Activated T-cell treated with anti-CD3 and anti-CD28 coated beads for 24 hours (primary cell): ENCODE results near the gene CLMN.
A peak's percentile ranks its signal among the peaks of the same experiment; 100 is the strongest.
"Not testable (repeated sequence)": the region's sequence is repeated elsewhere in the genome, so short reads cannot be mapped to it uniquely, and the experiment has no call there.

Experiments used
- DNase-seq: peaks from one replicate; pipeline ENCODE4 v3.0.0-alpha.2; 2020; ENCODE audit warnings: low read depth

CLMN gene

DNA sequence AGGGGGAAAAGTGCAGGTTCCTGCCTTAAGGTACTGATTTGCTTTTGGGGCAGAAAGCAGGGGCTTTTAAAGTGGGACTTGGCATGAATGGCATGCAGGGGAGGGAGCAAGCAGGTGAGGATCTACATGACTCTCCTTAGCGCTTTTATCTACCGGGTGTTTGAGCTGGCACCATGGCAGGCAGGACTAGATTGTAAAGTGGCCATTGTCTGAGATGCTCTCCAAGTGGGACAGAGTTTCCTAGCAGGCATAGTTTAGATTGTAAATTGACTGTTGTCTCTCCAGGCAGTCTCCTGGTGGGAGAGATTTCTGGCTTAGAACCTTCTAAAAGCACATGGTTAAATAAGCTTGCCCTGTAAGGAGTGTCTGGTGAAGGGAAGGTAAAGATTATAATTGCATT lies 157.1 kb downstream of the CLMN start:
- no peak for DNase-seq

DNA sequence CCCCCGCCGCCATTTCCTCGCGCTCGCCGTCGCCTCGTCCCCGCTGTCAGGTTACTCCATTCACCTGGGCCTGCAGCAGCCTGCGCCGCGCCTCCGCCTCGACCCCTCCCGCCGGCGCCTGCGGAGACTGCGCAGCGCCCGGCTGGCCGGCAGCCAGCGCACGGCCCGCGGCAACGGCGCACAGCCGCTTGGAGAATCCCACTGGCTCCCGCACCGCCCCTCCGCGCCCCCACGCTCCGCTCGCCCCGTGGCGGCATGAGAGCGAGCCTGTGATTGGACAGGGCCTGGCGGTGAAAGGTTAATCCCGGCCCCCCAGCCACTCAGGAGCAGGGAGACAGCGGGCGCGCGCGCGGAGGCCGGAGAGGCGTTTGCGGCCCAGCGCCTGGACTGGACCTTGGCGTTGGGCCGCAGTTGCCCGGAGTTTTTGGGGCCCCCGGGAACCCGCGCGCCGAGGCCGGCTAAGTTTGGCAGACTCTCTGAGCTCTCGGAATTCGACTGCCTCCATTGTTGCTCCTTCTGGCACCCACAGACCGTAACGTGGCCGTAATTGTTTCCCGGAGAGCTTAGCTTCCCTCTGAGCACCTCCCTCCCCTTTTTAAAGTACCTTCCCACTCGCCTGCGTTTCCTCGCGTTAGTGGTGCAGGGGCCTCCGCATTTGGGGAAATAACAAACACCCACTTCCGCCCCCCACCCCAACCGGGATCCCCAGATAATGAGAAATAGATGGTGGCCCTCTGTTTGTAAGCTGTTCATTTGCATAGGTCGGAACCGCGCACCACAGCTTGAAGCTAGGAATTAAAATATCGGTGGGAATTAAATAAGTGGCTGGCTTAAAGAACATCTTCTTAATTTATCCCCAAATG lies 162.2 kb downstream of the CLMN start, which contains the start of gene DICER1:
TSS of gene DICER1 (minus strand) at position 203 of the 863 bp plus-strand sequence. CDS start 24,071 bp downstream, outside the sequence.
- DNase-seq: peak; percentile 94

DNA sequence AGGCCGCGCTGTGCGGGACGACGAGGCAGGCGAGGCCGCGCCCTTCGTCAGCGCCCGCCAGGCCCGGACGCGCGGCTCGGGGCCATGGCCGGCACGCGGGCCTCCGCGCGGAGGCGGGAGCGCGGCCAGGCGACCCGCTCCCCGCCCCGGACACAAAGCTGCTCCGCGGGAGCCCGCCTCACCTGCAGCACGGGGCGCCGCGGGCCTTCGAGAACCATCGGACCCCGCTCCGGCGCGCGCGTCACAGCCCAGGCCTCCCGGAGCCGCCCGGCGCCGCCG lies 162.7 kb downstream of the CLMN start:
- DNase-seq: no peak

DNA sequence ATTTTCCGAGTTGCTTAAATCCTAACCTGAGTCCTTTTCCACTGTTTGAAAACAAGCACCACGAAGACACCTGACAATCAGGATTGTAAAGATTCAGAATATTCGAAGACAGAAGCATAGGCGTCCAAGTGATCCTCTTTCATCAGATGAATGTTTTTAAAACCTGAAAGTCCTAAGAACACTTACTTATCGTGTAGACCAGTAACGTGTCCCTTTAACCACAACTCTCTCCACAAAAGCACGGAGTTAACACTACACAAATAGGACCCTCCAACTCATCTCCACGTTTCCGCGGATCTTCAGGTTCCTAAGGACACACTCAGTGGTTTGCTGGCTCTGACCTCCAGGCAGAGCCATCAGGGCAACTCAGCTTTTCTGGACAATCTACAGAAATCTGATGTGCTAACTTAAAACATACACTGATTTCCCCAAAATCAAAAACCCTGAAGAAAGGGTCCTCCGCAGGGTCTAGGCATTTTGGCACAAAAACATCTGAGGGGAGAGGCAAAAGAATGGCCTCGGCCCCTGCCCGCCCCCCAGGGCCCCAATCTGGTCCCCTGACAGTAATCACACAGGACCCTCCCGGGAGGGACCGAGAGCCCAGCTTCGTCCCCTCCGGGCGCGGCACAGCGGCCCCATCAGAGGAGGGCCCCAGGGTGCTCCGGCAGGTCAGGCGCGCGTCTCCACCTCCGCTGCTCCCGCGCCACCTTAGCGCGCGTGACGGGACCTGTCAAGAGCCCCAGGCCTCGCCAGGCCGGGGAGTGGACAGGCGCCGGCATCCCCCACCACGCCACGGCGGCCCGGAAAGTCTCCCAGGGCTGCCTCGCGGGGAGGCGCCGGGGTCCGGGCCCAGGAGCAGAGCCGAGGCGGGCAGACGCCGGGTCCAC lies 163.3 kb downstream of the CLMN start:
- peak; percentile 14 for DNase-seq

DNA sequence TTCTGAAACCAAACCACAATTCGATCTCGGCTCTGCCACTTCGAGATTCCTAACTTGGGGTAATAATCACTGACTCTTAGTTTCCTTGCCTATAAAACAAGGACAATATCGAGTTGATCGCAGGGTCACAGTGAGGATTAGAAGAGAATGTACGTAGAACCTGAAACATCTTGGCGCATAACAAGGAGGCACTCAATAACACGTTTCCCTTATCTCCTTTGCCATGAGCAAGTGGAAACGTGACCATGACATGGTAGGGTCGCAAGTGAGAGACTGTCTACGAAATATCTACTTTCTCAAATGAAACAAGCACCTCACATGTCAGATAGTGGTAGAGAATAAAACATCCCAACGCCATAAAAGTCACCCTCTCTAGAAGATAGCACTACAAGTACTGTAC lies 164.7 kb downstream of the CLMN start:
- no peak for DNase-seq

DNA sequence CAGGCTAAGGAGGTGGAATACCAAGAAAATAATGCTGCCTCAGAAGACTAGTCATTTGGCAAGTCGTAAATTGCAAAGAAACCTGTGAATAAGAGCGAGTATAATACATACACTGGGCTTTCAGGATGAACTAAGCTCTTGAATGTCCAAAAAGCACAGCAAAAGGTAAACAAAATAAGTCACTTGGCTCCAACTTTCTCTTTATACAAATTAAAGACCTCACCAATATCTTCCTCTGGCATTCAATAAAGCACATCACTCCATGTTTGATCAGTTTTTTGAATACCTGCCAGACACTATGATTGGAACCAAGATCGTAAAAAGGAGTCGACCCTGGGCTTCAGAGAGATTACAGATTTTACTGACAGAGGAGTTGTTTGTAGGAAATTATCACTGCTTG lies 165.8 kb downstream of the CLMN start:
- no peak for DNase-seq

DNA sequence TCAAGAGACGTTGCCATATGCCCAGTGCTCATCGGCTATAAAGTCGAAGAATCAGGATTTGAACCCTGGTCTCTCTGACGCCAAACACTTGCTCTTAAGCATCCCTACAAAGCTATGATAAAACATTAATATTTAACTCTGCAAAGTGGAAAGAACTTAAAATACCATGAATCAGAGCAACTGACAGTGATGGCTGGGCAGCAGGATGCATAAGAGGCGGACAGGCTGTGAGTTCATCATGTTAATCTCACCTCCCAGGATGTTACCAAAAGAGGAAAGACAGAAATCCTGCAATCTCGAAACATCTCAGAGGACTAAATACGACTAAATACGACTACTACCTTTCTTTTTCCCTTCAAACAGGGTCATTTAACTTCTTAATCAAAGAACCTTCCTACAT lies 168.1 kb downstream of the CLMN start:
- DNase-seq: no peak

DNA sequence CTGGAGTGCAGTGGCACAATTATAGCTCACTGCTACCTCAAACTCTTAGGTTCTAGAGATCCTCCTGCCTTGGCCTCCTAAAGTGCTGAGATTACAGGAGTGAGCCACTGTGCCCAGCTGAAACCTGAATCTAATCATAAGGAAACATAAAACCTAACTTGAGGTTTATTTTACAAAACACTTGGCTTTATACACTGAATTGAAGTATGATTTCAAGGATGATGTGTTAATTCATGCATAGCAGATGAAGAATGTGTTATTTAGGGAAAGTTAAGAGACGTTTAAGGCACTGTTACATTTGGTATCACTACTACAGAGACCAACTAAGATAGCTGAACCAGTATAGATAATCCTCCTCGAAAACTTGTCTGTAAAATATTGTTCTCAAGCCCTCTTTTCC lies 168.8 kb downstream of the CLMN start:
- no peak for DNase-seq

DNA sequence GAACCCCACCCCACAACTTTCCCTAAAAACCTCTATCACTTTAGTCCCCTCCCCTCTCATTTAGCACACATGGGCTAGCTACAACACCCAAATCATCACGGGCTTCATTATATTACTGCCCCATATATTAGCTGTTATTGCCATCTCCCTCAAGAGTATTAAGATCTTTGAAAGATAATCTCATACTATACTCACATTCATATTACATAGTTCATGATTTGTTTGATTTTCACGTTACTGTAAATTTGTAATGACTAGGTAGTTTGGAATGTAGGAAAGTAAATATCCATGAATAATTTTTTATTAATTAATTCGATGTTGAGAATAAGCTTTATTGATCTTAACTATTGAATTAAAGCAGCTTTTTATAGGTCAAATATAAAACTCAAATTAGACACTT lies 170.3 kb downstream of the CLMN start:
- no peak for DNase-seq

DNA sequence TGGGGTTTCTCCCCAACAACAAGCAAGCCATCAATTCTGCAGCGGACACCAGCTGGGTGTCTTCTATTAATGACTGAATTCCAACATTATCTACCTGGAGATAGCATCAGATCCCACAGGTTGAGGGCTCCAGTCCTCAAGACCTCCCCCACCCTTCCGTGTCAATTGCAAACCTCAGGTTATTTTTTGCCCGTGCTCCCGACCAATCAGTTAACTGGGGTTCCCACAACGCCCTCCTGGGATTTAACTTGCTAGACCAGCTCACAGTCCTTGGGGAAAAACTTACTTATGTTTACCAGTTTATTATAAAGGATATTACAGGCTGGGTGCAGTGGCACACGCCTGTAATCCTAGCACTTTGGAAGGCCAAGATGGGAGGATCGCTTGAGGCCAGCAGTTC lies 172.1 kb downstream of the CLMN start:
- DNase-seq: no peak

DNA sequence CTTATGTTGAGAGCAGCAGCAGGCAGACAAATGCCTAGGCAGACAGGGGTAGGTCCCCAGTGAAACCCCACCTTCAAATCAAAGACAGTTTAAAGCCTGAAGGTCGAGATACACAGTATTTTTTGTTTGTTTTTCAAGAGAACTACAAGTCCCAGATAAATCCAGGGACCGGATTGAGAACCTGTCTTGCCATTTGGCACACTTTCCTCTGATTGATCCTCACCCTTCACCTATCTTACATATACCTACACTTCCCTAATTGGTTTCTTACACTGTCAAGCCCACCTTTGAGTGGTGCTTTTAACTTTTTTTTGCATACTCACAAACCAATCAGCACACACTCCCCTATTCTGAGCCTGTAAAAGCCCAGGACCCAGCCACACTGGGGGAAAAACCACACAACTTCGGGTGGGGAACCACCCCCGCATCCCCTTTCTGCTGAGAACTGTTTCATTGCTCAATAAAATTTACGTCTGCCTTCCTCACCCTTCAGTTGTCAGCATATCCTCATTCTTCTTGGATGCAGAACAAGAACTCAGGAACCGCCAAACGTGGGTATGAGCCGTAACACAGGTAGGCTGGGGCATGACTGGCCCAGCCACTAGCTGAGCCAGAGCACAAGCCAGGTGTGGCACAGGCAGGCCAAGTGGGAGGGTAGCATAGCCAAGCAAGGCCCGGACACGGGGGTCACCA lies 173.5 kb downstream of the CLMN start:
- no peak for DNase-seq

DNA sequence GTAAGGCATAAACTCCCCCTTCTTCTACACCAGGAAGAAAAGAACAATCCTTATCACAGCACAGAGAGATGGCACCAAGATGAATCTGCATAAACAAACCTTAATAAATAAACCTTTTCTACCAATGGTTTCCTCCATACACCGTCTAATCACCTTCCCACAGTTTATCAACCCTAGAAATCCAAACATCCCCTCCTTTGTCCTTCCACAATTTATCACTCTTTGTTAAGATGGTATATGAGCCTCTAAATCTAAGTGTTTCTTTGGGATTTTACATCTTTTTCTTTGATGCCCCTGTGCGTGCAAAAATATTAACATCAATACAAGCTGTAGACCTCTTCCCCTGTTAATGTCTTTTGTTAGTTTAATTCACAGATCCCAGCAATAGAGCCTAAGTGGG lies 174.9 kb downstream of the CLMN start:
- no peak for DNase-seq

DNA sequence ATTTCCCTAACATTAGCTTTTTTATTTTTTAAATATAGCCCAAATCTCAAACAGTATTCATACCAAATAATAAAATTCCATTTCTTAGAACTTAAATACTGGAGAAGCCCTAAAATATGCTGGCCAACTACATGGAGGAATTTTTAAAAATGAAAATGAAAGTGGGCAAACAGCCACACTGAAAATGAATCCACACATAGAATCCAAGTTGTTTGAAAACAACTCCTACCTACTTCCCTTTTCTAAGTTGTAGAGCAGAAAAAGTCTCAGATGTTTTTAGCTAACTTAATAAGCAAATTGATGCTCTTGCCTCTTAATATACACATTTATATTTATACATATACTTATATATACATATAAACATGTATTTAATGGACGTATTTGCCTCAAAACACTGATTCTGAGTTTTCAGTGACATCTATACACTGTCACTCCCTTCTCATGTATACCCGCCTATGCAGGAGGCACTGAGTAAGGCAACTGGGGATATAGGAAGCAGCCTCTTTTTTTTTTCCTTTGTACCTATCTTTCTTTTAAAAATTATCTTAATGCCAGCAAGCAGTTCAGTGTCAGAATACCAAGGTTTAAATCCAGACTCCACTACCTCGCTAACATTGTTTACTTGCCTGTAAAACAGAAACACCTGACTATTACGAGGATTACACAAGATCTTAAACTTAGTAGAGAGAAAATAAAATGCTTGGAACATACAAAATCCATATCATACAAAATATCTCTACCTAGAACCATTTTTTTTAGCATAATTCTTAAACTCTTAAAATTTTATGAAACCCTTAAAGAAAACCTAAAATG lies 175.7 kb downstream of the CLMN start:
- DNase-seq: no peak

DNA sequence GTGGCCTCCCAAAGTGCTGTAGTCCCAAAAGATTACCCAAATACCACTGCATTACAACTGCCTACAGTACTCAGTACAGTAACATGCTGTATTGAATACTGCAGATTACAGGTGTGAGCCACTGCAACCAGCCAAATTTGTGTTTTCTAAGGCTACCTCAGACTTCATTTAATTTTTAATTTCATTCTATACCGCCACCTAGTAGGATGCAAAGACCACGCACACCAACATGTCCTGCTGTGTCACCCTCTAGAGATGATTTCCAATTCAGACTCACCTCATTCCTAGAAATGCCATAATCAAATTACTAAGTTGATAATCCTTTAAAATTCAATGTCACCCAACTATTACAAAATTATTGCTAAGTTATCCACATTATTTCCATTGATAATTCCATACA lies 177.5 kb downstream of the CLMN start:
- no peak for DNase-seq

DNA sequence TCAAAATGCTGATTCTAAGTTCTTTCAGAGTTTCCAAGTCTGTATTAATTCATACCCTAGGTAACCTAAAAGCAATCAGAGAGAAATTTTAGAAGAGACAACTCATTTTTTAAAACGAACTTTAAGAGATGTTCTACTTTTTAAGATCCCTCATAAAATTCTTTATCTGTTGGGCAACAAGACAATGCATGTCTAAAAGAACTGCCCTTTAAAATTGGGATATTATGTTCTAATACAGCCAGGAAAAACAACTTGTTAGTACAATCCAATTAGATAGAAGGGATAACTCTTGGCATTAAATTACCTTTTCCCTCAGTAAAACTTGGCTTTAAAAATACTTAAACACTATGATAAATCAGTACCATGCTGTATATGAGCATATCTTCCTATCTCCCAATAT lies 178.0 kb downstream of the CLMN start:
- no peak for DNase-seq

DNA sequence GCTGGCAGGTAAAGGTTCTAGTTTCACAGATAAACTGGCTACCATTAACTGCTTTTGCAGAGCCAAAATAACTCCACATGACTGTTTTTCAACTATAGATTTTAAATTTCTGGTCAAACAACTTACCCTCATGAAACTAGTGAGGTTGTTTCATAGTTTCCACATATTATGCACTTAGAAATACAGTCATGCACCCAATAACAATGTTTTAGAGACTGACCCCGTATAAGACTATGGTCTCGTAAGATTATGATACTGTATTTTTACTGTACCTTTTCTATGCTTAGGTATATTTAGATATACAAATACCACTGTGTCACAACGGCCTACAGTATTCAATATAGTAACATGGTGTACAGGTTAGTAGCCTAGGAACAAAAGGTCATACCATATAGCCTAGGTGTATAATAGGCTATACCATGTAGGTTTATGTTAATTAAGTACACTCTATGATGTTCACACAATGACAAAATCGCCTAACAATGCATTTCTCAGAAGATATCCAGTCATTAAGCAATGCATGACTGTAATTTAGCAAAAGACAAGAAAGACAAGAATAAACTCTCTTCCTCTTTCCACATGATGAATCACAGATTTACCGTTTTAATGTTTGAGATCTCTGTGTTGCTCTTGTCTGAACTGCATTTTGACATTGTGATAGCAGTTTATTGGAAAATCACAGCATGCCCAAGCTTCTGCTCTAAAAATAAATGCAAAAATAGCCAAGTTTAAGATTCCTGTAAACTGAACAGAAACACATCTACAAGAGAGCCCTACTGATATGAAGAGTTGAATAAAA lies 179.4 kb downstream of the CLMN start:
- no peak for DNase-seq

DNA sequence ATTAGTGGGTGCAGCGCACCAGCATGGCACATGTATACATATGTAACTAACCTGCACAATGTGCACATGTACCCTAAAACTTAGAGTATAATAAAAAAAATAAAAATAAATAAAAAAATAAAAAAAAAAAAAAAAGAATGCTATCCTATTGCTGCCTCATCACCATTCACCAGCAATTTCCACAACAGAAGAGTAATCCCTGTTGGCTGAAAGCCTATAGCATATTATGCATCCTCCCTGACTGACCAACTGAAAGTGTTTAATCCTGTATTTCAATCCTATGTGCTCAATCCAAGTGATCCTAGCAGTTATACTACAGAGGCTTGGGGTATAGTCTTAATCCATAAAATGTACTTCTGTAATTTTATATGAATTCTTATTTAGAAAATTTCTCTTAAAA lies 180.8 kb downstream of the CLMN start:
- no peak for DNase-seq

DNA sequence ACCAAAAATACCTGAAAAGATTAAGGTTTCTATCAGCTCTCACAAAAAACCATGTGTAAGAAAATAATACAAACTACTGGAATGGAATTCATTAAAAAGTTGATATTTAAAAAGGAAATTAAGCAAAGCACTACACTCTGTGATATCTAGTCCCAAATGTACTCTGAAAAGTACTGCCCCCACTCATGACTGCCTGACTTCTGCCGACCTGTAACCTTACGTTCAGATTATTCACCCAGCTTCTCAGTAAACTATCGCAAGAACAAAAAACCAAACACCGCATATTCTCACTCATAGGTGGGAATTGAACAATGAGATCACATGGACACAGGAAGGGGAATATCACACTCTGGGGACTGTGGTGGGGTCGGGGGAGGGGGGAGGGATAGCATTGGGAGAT lies 181.3 kb downstream of the CLMN start:
- not testable (repeated sequence) for DNase-seq

DNA sequence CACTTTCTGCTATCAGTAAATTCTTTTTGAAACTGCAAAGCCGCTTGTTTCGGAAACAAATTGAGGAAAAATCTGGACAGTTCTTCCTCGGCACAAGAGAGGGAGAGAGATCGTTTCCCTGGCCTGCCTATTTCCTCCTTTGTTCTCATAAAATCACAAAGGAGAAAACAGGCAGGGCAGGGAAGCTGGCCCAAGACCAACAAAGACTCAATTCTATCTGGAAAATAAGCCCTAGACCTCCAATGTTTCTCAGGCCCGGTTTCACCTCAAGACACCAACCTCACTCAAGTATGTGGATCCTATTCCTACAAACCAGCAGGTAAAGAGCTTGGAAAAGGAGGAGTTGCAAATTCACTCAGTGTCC lies 181.9 kb downstream of the CLMN start:
- no peak for DNase-seq

DNA sequence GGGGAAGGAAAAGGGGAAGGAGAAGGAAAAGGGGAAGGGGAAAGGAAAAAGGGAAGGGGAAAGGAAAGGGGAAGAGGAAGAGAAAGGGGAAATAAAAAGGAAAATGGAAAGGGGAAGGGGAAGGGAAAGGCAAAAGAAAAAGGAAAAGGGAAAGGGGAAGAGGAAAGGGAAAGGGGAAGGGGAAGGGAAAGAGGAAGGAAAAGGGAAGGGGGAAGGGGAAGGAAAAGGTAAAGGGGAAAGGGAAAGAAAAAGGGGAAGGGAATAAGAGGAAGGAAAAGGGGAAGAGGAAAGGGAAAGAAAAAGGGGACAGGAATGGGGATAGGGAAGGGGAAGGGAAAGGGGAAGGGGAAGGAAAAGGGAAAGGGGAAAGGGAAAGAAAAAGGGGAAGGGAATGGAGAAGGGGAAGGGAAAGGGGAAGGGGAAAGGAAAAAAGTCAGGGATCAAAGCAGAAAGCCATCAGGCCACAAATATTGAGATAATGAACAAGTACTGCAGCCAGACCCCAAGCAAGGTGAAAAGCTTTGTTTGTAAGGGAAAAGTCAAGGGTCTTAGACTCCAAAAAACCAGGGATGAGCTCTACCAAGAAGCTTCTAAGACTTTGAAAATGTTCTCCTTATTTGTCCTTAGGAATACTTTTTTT lies 182.4 kb downstream of the CLMN start:
- no peak for DNase-seq

DNA sequence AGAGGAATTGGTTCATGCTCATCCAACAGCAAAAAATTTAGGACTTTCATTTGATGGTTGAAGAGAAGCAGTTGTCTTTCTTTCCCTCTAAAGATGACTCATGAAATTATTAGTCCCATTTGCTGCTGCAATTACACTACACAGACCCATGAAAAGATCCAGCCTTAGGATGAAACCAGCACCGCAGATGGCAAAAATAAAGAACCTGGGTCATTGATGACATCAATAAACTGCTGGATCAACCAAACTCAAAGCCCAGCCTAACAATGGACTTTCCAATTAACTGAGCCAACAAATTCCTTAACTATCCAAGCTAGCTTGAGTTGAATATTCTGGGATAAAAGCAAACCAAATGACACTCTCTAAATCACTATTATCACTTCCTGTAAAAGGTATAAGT lies 183.1 kb downstream of the CLMN start:
- no peak for DNase-seq
